HL-60 (cell line): ENCODE results near the gene MYL7.

Experiments
- DNase-seq, 2 experiments: peaks; one replicate each; pipeline ENCODE4 v3.0.0-alpha.2; 2010 to 2020; ENCODE audit warnings: low read depth in 1 of 2, low spot score in 1 of 2
- H3K27ac ChIP-seq: fragments of 250-450 bp; sonication (Bioruptor Pico); replicated peaks from 2 replicates; pipeline ENCODE4 v1.5.1; 2020; ENCODE audit warnings: mild to moderate bottlenecking, moderate library complexity
- H3K27me3 ChIP-seq: fragments of 250-450 bp; sonication (Bioruptor Pico); 2 replicates; pipeline ENCODE4 v1.5.1; 2021; ENCODE audit warnings: mild to moderate bottlenecking, moderate library complexity; ENCODE audit not compliant: insufficient read depth, poor library complexity, severe bottlenecking
- H3K4me3 ChIP-seq: replicated peaks from 2 replicates; pipeline ENCODE4 v1.5.1; 2011; ENCODE audit warnings: mild to moderate bottlenecking, control low read depth, low read length; ENCODE audit not compliant: insufficient read depth
- CTCF ChIP-seq: IDR thresholded peaks from one replicate; pipeline ENCODE4 v1.5.1; 2011; ENCODE audit warnings: low read length, control low read depth, inconsistent platforms; ENCODE audit not compliant: insufficient read depth
- GABPA ChIP-seq: IDR thresholded peaks from 2 replicates; pipeline ENCODE4 v1.6.1; 2012; ENCODE audit warnings: low read depth
- POLR2AphosphoS5 ChIP-seq: IDR thresholded peaks from 2 replicates; pipeline ENCODE4 v1.6.1; 2012; ENCODE audit warnings: low read depth
- REST ChIP-seq: IDR thresholded peaks from 2 replicates; pipeline ENCODE4 v1.6.1; 2012; ENCODE audit warnings: low read depth; ENCODE audit not compliant: insufficient replicate concordance
- SPI1 ChIP-seq: IDR thresholded peaks from 2 replicates; pipeline ENCODE4 v1.6.1; 2012; ENCODE audit warnings: low read depth, mild to moderate bottlenecking, borderline replicate concordance

Gene MYL7

DNA sequence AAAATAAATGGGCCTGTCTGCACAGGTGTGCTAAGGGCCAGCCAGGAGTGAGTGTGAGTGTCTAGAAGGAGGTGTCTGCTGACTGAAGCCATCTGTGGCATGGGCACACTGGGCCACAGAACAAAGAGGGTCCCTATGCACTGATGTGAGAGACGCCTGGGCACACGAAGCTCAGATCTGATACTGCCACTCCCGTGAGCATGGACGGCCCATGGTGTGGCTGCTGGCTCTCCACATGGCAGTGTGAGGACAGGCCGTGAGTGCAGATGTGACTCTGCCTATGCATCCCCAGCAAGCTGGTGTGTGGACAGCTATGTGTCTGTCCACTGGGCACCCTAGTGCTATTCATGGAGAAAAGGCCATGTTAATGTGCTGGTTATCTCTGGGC lies 12.8 kb upstream of the MYL7 start:
- no peak for TF ChIP-seq SPI1
- no peak overlapping the region for H3K27ac ChIP-seq
- DNase-seq, result no peak
- no peak overlapping the region for H3K4me3 ChIP-seq
- no peaks in the 10 kb centered on the region for H3K27me3 ChIP-seq

GRCh38 chr7:44152971-44153947 lies 12.1 kb upstream of the MYL7 start:
- TF ChIP-seq SPI1 (no peak), GABPA (no peak), POLR2AphosphoS5 (no peak), CTCF (no peak), REST (no peak)
- DNase-seq, result no peak
- no peak overlapping the region for H3K27ac ChIP-seq
- H3K27me3 ChIP-seq, result no peaks in the 10 kb centered on the region
- H3K4me3 ChIP-seq, result no peak overlapping the region

DNA sequence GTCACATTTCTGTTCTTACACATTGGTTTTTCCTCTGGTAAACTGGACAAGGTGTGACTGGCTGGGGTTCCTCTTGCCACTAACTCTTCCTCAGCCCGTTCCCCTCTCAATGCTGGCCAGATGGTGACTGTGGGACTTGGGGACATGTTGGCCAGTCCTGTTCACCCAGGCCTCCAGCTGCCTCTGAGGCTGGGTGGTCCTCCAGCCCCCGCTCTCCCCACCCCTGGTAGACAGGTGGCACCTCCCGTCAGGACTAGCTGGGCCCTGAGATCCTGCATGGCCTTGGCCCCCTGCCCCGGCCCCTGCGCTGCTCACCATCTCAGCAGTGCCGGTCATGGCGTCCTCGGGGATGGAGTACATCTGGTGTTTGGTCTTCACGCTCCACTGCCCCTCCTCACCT lies 10.8 kb upstream of the MYL7 start:
- Histone ChIP-seq H3K27me3 (no peaks in the 10 kb centered on the region), H3K27ac (no peak overlapping the region), H3K4me3 (no peak overlapping the region)
- no peak for TF ChIP-seq SPI1
- TF ChIP-seq CTCF, result no peak
- no peak for TF ChIP-seq REST
- no peak for DNase-seq

DNA sequence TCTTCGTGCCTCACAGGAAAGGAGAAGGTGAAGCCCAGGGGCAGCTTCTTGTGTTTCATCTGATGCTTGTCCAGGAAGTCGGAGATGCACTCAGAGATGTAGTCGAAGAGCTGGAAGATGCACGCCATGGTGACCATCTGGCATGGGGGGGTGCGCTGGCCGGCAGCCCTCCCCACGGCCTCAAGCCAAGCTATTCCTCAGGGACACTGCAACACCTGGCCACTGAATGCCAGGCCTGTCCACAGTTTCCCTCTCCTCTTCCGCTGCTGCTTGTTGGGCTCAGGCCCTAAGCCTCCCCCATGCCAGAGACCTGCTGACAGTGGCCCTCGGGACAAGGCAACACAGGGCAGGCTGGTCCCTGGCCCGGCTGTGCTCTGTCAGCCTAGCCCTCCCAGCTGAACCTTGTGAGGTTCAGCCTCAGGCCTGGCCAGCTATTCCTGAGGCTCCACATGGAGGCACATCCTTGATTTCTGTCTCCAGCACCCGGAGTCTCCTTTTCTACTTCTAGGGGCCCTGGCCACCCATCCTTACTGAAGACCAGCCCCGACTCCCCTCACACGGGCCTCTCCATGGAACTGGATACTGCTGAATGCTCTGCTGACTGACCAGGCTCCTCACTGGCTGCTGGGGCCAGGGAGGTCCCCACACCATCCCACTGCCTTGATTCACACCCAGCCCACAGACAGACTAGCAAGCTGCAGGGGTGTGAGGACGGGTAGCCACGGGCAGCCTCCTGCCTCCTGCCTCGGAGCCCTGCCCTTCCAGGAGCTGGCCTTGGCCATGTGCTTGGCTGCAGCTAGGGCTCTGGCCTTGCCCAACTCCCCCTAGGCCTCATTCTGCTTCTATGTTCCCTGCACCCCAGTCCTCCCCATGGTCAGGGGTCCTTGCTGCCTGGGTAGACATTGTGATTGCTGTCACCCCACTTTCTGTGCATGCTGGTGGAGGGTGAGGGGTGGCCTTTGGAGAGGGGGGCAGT lies 10.1 kb upstream of the MYL7 start:
- no peaks in the 10 kb centered on the region for H3K27me3 ChIP-seq
- no peak for TF ChIP-seq REST
- H3K27ac ChIP-seq, result no peak overlapping the region
- no peak for DNase-seq
- H3K4me3 ChIP-seq, result no peak overlapping the region
